Effector memory CD8-positive, alpha-beta T cell (primary cell): ENCODE measurements around the gene POLR2F.

Experiments
- ATAC-seq: fragments of 150-1000 bp; cut with Tn5 transposase; replicated peaks from 2 replicates; pipeline ENCODE4 v1.10.0; 2021; ENCODE audit warnings: mild to moderate bottlenecking, moderate library complexity
- DNase-seq, 3 experiments: peaks; one replicate each; pipeline ENCODE4 v3.0.0; 2021
- H3K27ac Mint-ChIP-seq, 2 donors: one replicate each; pipeline ENCODE4 v1.8.0; 2022; ENCODE audit warnings: mild to moderate bottlenecking in 2 of 2, mixed read lengths in 2 of 2, moderate library complexity in 2 of 2
- H3K27me3 Mint-ChIP-seq, 2 donors: one replicate each; pipeline ENCODE4 v1.8.0; 2022; ENCODE audit warnings: mixed read lengths in 2 of 2
- H3K36me3 Mint-ChIP-seq: one replicate; pipeline ENCODE4 v1.8.0; 2022; ENCODE audit warnings: mild to moderate bottlenecking, moderate library complexity, mixed read lengths; ENCODE audit not compliant: insufficient read depth
- H3K4me1 Mint-ChIP-seq, 2 donors: one replicate each; pipeline ENCODE4 v1.8.0; 2022; ENCODE audit warnings: low read depth in 2 of 2, mixed read lengths in 2 of 2
- H3K4me3 Mint-ChIP-seq, 2 donors: one replicate each; pipeline ENCODE4 v1.8.0; 2022; ENCODE audit warnings: mild to moderate bottlenecking in 2 of 2, mixed read lengths in 2 of 2, moderate library complexity in 2 of 2
- H3K9me3 Mint-ChIP-seq, 2 donors: one replicate each; pipeline ENCODE4 v1.8.0; 2022; ENCODE audit warnings: mixed read lengths in 2 of 2

The POLR2F gene

GRCh38 chr22:37917874-37918548 is 35.5 kb upstream of the POLR2F start:
- Mint-ChIP-seq H3K9me3 (no peaks in the 10 kb centered on the region), H3K36me3 (peaks cover 49% of the 10 kb centered on the region), H3K27ac (no peak overlapping the region), H3K4me1 (no peaks in the 10 kb centered on the region), H3K27me3 (no peaks in the 10 kb centered on the region), H3K4me3 (no peak overlapping the region)
- ATAC-seq (no peak), DNase-seq (no peak)

GRCh38 chr22:37918580-37919270 is 34.8 kb upstream of the POLR2F start:
- Mint-ChIP-seq H3K36me3 (peaks cover 44% of the 10 kb centered on the region), H3K4me1 (no peaks in the 10 kb centered on the region), H3K27ac (no peak overlapping the region), H3K4me3 (no peak overlapping the region), H3K9me3 (no peaks in the 10 kb centered on the region), H3K27me3 (no peaks in the 10 kb centered on the region)
- DNase-seq (no peak), ATAC-seq (no peak)

GRCh38 chr22:37920126-37920525 is 33.4 kb upstream of the POLR2F start:
- Mint-ChIP-seq H3K4me3 (no peak overlapping the region), H3K27ac (peak overlapping the region; percentile 59 to 89), H3K9me3 (no peaks in the 10 kb centered on the region), H3K4me1 (no peaks in the 10 kb centered on the region), H3K36me3 (peaks cover 39% of the 10 kb centered on the region), H3K27me3 (no peaks in the 10 kb centered on the region)
- DNase-seq = no peak
- no peak for ATAC-seq

GRCh38 chr22:37922191-37922590 is 31.3 kb upstream of the POLR2F start:
- Mint-ChIP-seq H3K4me3 (no peak overlapping the region), H3K27me3 (no peaks in the 10 kb centered on the region), H3K36me3 (peaks cover 28% of the 10 kb centered on the region), H3K27ac (no peak overlapping the region), H3K9me3 (no peaks in the 10 kb centered on the region), H3K4me1 (no peaks in the 10 kb centered on the region)
- DNase-seq = no peak
- no peak for ATAC-seq

GRCh38 chr22:37923927-37924326 is 29.6 kb upstream of the POLR2F start:
- H3K27ac Mint-ChIP-seq = no peak overlapping the region
- no peaks in the 10 kb centered on the region for H3K9me3 Mint-ChIP-seq
- peaks cover 38% of the 10 kb centered on the region for H3K36me3 Mint-ChIP-seq
- no peaks in the 10 kb centered on the region for H3K27me3 Mint-ChIP-seq
- no peak overlapping the region for H3K4me3 Mint-ChIP-seq
- H3K4me1 Mint-ChIP-seq = peaks cover under 1 to 5% of the 10 kb centered on the region in 2 donors
- no peak for DNase-seq
- no peak for ATAC-seq

GRCh38 chr22:37924386-37925065 is 29.0 kb upstream of the POLR2F start:
- H3K4me3 Mint-ChIP-seq = no peak overlapping the region
- H3K27me3 Mint-ChIP-seq = no peaks in the 10 kb centered on the region
- H3K9me3 Mint-ChIP-seq = no peaks in the 10 kb centered on the region
- DNase-seq = no peak
- peak overlapping the region in 1 of 2 donors; percentile 22 for H3K27ac Mint-ChIP-seq
- H3K36me3 Mint-ChIP-seq = peaks cover 35% of the 10 kb centered on the region
- no peak for ATAC-seq
- peaks cover 4 to 7% of the 10 kb centered on the region in 2 donors for H3K4me1 Mint-ChIP-seq

- ATAC-seq (no peak), DNase-seq (no peak)
- Mint-ChIP-seq H3K27me3 (no peaks in the 10 kb centered on the region), H3K9me3 (no peaks in the 10 kb centered on the region), H3K27ac (peak overlapping the region in 1 of 2 donors; percentile 22), H3K36me3 (peaks cover 27% of the 10 kb centered on the region), H3K4me3 (no peak overlapping the region), H3K4me1 (peaks cover 4 to 9% of the 10 kb centered on the region in 2 donors)
Observed at GRCh38 chr22:37925330-37925729, 28.2 kb upstream of the POLR2F start.

- H3K27me3 Mint-ChIP-seq = no peaks in the 10 kb centered on the region
- H3K27ac Mint-ChIP-seq = no peak overlapping the region
- H3K4me3 Mint-ChIP-seq = no peak overlapping the region
- peaks cover 26% of the 10 kb centered on the region for H3K36me3 Mint-ChIP-seq
- no peak for DNase-seq
- peaks cover 6 to 12% of the 10 kb centered on the region in 2 donors for H3K4me1 Mint-ChIP-seq
- ATAC-seq = no peak
- H3K9me3 Mint-ChIP-seq = no peaks in the 10 kb centered on the region
Observed at GRCh38 chr22:37925767-37926166, 27.7 kb upstream of the POLR2F start.

- H3K27me3 Mint-ChIP-seq = no peaks in the 10 kb centered on the region
- no peak overlapping the region for H3K4me3 Mint-ChIP-seq
- no peak for ATAC-seq
- peaks cover 20% of the 10 kb centered on the region for H3K36me3 Mint-ChIP-seq
- DNase-seq = no peak
- H3K4me1 Mint-ChIP-seq = peaks cover 6 to 12% of the 10 kb centered on the region in 2 donors
- H3K27ac Mint-ChIP-seq = no peak overlapping the region
- H3K9me3 Mint-ChIP-seq = no peaks in the 10 kb centered on the region
Observed at GRCh38 chr22:37926358-37926757, 27.1 kb upstream of the POLR2F start.

- ATAC-seq (no peak), DNase-seq (no peak)
- no peak overlapping the region for H3K4me3 Mint-ChIP-seq
- peaks cover 6 to 12% of the 10 kb centered on the region in 2 donors for H3K4me1 Mint-ChIP-seq
- H3K27ac Mint-ChIP-seq = no peak overlapping the region
- no peaks in the 10 kb centered on the region for H3K9me3 Mint-ChIP-seq
- peaks cover 20% of the 10 kb centered on the region for H3K36me3 Mint-ChIP-seq
- H3K27me3 Mint-ChIP-seq = no peaks in the 10 kb centered on the region
Observed at GRCh38 chr22:37926771-37927636, 26.5 kb upstream of the POLR2F start.

GRCh38 chr22:37927637-37927936 is 25.9 kb upstream of the POLR2F start:
- H3K36me3 Mint-ChIP-seq = peaks cover 20% of the 10 kb centered on the region
- H3K4me1 Mint-ChIP-seq = peaks cover 6 to 12% of the 10 kb centered on the region in 2 donors
- no peaks in the 10 kb centered on the region for H3K9me3 Mint-ChIP-seq
- ATAC-seq (no peak), DNase-seq (no peak)
- no peaks in the 10 kb centered on the region for H3K27me3 Mint-ChIP-seq
- H3K4me3 Mint-ChIP-seq = no peak overlapping the region
- no peak overlapping the region for H3K27ac Mint-ChIP-seq

- peak overlapping the region; percentile 79 for H3K27ac Mint-ChIP-seq
- H3K4me3 Mint-ChIP-seq = no peak overlapping the region
- no peak for DNase-seq
- peaks cover 18% of the 10 kb centered on the region for H3K36me3 Mint-ChIP-seq
- H3K9me3 Mint-ChIP-seq = no peaks in the 10 kb centered on the region
- ATAC-seq = no peak
- no peaks in the 10 kb centered on the region for H3K27me3 Mint-ChIP-seq
- peaks cover 18 to 20% of the 10 kb centered on the region in 2 donors for H3K4me1 Mint-ChIP-seq
Observed at GRCh38 chr22:37929390-37929789, 24.1 kb upstream of the POLR2F start.

- ATAC-seq (no peak), DNase-seq (no peak)
- no peaks in the 10 kb centered on the region for H3K27me3 Mint-ChIP-seq
- no peak overlapping the region for H3K4me3 Mint-ChIP-seq
- peaks cover 18% of the 10 kb centered on the region for H3K36me3 Mint-ChIP-seq
- H3K27ac Mint-ChIP-seq = peak overlapping the region; percentile 44 to 53
- peaks cover 18 to 20% of the 10 kb centered on the region in 2 donors for H3K4me1 Mint-ChIP-seq
- H3K9me3 Mint-ChIP-seq = no peaks in the 10 kb centered on the region
Observed at GRCh38 chr22:37930270-37930951, 23.1 kb upstream of the POLR2F start.
